Stomach (tissue), 4 donors: ENCODE results near the gene OR6K2.

Source experiments
- EP300 ChIP-seq: sonication (generic); formaldehyde crosslinking; IDR thresholded peaks from one replicate; pipeline ENCODE4 v1.6.1; 2017; ENCODE audit warnings: antibody characterized with exemption
- POLR2A ChIP-seq, 4 donors: fragments of 450-650 bp; IDR thresholded peaks; one replicate each; pipeline ENCODE4 v1.6.1; 2016; ENCODE audit warnings: antibody characterized with exemption in 4 of 4, control low read depth in 2 of 4, mild to moderate bottlenecking in 1 of 4, moderate library complexity in 1 of 4
- POLR2AphosphoS5 ChIP-seq, 3 donors: sonication (generic); formaldehyde crosslinking; IDR thresholded peaks; one replicate each; pipeline ENCODE4 v1.6.1; 2016; ENCODE audit warnings: antibody characterized with exemption in 3 of 3
- TF ChIP-seq, protein P1 (sequence below), 7 experiments: fragments of 450-650 bp in 4 of 7; fragments of 200-600 bp in 3 of 7; sonication (generic) in 3 of 7; IDR thresholded peaks; one replicate each; pipeline ENCODE4 v1.5.1; 2016 to 2019; ENCODE audit warnings: antibody characterized with exemption in 7 of 7, control low read depth in 2 of 7, mild to moderate bottlenecking in 1 of 7

- TF ChIP-seq POLR2A (IDR thresholded peaks at IDR 0.05) (no peak), POLR2AphosphoS5 (IDR thresholded peaks at IDR 0.05) (no peak), EP300 (no peak)
- TF ChIP-seq, protein P1, sequence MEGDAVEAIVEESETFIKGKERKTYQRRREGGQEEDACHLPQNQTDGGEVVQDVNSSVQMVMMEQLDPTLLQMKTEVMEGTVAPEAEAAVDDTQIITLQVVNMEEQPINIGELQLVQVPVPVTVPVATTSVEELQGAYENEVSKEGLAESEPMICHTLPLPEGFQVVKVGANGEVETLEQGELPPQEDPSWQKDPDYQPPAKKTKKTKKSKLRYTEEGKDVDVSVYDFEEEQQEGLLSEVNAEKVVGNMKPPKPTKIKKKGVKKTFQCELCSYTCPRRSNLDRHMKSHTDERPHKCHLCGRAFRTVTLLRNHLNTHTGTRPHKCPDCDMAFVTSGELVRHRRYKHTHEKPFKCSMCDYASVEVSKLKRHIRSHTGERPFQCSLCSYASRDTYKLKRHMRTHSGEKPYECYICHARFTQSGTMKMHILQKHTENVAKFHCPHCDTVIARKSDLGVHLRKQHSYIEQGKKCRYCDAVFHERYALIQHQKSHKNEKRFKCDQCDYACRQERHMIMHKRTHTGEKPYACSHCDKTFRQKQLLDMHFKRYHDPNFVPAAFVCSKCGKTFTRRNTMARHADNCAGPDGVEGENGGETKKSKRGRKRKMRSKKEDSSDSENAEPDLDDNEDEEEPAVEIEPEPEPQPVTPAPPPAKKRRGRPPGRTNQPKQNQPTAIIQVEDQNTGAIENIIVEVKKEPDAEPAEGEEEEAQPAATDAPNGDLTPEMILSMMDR (IDR thresholded peaks at IDR 0.05), result no peak
Measured at GRCh38 chr1:158694596-158694995, 5.9 kb downstream of the OR6K2 start.
